Breast epithelium (tissue), 3 donors: Measurements from ENCODE around the gene PLD6.

Source experiments
- CTCF ChIP-seq, 3 donors: fragments of 450-650 bp; IDR thresholded peaks; one replicate each; pipeline ENCODE4 v1.5.1; 2016 to 2017; ENCODE audit warnings: antibody characterized with exemption in 3 of 3, mild to moderate bottlenecking in 3 of 3, moderate library complexity in 3 of 3
- POLR2AphosphoS5 ChIP-seq, 3 donors: sonication (generic); formaldehyde crosslinking; IDR thresholded peaks; one replicate each; pipeline ENCODE4 v1.6.1; 2017; ENCODE audit warnings: antibody characterized with exemption in 3 of 3

- TF ChIP-seq POLR2AphosphoS5 (IDR thresholded peaks at IDR 0.05) (no peak), CTCF (IDR thresholded peaks at IDR 0.05) (no peak)
Observed at GRCh38 chr17:17191346-17191792, 14.8 kb downstream of the PLD6 start.
